Non-pigmented ciliary epithelial cell (primary cell): ENCODE results near the gene HYOU1.
"Not testable (repeated sequence)": the region's sequence is repeated elsewhere in the genome, so short reads cannot be mapped to it uniquely, and the experiment has no call there.

Experiments
- DNase-seq: peaks from one replicate; pipeline ENCODE4 v3.0.0-alpha.2; 2010; ENCODE audit warnings: low read depth

The HYOU1 gene

DNA sequence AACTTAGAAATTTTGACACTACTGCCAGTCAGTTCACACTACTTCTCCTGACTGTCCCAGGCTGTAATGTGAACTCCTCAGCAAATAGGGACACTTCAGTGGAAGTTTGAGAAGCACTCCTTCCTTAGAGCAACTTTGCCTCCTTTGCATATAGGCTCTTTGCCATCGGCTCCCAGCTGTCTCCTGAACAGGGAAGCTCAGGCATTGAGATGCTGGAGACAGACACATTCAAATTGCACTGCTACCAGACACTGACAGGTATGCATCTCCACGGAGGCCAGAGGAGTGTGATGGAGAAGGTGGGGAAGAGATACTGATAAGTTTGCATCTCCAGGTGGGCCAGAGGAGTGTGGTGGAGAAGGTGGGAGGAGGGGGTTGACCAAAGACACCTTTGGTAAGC, 37.0 kb downstream of the HYOU1 start:
- no peak for DNase-seq

DNA sequence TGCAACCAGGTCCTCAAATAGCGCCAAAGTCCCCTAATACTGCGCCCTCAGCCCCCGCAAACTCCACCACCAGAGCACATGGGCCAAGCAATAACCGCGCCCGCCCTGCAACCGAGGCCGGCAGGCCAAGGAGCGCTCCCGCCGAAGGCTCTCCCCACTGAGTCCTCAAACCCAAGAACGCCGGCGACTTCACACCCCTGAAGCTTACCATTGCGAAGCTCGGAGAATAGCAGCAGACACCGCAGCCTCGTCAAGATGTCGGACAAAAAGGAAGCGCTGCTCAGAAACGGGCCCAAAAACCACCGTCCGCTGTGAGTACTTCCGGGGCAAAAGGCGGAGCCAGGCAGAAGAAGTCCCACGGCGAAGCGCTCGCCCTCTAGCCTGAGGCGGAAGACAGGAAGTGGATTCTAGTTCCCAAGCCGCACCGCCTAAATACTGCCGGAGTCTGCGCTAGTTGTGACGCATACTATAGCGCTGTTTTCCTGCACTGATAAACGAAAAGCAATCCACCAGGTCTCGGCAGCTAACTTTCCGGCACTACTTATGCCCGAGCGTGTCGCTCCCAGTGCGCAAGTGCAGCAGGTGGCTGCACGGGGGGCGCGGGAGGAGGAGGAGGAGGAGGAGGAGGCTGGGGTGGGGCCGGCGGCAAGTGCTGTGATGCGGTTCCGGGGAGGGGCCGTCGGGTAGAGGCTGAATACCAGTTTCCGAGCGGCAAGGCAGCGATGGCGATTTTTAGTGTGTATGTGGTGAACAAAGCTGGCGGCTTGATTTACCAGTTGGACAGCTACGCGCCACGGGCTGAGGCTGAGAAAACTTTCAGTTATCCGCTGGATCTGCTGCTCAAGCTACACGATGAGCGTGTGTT, 38.7 kb downstream of the HYOU1 start, which contains the start of the genes RPS25 and TRAPPC4:
RPS25 (minus strand) TSS at position 270 of the 865 bp plus-strand sequence; CDS start at position 211, 59 bp downstream.
TRAPPC4 (plus strand) TSS at position 693 of the 865 bp plus-strand sequence; CDS start at position 723, 30 bp downstream.
- peak; percentile 70 for DNase-seq

DNA sequence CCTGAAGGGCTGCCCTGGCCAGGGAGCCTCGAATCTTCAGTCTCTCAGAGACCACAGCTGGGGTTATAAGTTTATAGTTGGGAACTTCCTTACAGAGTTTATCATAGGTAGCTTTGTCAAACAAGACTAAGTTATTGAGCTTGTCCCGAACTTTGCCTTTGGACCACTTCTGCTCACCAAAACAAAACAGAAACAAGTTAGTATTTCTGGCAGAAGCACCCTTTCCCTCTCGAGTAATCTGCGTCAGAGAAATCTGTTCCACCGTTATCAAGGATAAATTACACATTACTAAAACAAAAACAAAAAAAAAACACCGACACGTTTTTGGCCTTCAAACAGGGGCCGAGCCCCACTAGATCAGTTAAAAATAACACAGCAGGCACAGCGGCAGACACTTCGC, 39.6 kb downstream of the HYOU1 start:
- not testable (repeated sequence) for DNase-seq

DNA sequence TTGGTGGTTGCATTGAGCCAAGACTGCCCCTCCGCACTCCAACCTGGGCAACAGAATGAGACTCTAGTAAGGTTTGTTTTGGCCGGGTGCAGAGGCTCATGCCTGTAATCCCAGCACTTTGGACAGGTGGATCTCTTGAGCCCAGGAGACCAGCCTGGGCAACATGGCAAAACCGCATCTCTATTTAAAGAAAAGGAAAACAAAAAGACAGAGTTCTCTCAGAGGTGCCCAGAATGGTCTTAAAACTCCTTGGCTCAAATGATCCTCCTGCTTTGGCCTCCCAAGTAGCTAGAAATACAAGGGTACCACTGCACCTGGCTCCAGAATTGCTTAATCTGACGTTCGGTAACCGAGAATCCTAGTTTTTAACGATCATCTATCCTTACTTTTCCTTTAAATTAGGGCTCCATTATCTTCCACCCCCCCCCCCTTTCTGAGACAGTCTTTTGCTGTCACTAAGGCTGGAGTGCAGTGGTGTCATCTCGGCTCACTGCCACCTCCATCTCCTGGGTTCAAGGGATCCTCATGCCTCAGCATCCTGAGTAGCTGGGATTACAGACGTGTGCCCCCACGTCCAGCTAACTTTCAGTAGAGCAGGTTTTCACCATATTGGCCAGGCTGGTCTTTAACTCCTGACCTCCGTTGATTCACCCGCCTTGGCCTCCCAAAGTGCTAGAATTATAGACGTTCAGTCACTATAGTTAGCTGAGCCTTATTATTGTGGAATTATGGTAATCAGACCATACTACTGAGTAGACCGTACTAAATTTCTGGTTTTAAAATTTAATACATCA, 40.6 kb downstream of the HYOU1 start:
- no peak for DNase-seq

DNA sequence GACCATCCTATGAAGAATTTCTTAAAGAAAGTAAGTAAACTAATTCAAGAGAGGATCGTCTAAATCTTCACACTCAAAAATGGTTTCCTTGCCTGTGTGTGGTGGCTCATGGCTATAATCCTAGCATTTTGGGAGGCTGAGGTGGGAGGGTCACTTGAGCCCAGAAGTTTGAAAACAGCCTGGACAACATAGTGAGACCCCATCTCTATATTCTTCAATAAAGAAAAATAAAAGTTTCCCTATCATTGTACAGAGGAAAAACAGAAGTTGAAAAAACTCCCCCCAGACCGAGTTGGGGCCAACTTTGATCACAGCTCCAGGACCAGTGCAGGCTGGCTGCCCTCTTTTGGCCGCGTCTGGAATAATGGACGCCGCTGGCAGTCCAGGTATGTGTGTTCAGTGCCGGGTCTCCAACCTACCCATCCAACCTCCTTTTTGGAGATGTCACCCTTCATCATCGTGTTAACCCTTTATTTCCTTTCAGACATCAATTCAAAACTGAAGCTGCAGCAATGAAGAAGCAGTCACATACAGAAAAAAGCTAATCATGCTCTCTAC, 41.9 kb downstream of the HYOU1 start:
- DNase-seq, result no peak

DNA sequence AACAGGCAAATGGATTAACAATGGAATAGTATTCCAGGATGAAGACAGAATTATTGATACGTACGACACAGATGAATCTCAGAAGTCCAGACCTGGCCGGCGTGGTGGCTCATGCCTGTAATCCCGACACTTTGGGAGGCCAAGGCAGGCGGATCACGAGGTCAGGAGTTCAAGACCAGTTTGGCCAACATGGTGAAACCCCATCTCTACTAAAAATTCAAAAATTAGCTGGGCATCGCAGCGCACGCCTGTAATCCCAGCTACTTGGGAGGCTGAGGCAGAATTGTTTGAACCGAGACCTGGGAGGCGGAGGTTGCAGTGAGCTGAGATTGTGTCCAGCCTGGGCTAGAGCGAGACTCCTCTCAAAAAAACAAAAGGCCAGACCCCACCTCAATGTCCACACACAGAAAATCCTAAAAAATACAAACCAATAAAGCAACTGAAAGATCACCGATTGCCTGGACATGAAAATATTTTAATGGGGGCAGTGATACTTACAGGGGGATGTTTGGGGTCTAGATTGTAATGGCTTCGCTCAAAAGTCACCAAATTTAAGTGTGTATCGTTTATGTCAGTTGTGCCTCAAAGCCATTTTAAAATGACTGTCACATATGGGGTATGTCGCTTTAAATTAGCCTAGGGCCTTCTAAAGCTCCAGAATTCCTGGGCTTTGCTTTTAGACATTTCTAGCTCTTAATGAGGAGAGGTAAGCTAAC, 42.6 kb downstream of the HYOU1 start:
- no peak for DNase-seq

DNA sequence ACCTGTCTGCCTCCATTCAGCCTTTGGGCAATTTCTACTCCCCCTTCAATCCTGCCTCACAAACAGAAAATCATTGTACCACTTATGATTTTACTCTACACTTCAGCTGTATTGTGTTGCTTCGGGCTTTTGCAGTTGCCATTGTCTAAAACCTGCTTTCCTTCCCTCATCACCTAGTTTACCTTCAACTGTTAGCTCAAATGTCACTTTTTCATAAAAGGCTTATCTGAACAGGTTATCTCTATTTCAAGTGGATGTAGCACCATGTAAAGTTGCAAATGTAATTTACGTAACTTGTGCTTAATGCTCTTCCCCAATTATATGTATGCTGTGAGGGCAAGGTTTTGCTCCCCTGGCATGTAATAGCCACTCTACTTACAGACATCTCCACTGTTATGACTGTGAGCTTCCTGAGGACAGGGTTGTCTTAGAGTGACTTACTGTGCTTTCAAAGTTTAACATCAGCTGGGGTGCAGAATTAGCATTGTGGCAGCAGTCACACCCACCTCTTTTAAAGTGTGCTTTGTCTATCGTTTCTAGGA, 44.3 kb downstream of the HYOU1 start:
- DNase-seq, result no peak

DNA sequence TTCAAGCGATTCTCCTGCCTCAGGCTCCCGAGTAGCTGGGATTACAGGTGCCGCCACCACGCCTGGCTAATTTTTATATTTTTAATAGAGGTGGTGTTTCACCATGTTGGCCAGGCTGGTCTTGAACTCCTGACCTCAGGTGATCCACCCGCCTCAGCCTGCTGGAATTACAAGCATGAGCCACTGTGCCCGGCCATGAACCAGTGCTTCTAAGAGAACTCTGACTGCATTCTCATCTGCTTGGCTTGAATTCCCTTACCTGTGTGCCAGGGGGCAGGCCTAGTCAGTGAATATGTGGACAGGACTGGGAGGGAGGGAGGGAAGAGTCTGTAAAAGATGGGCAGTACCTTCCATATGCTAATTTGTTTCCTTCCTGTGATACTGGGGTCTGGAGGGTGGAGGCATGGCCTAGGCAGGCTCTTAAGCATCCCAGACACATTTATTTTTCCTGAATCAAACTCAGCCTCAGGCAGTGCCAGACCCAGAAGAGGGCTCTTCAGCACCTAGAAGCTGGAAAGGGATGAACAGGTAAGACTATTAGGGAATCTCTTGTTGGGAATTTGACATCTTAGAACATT, 45.4 kb downstream of the HYOU1 start:
- DNase-seq, result no peak

DNA sequence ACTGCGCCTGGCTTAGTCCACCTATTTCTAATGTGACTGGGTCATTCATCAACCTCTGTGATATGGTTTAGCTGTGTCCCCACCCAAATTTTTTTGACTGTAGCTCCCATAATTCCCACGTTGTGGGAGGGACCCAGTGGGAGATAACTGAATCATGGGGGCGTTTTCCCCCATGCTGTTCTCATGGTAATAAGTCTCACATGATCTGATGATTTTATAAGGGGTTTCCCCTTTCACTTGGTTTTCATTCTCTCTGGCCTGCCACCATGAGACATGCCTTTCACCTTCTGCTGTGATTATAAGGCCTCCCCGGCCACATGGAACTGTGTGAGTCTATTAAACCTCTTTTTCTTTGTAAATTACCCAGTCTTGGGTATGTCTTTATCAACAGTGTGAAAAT, 50.3 kb downstream of the HYOU1 start:
- DNase-seq, result no peak

DNA sequence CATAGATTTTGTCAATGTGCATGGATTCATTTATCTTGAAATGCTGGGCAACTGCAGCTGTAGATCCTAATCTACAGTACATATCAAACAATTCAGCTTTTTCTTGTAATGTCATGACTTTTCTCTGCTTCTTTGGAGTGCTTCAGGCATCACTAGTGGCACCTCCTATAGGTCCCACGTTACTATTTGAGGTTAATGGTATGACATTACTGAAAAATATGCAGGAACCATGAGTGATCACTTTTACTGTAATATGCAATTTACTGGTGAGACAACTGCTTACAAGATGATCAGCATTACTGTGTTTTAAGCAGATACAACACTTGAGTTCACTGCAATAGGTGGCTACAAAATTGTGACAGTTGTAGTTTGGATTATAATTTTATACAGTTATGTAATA, 56.1 kb downstream of the HYOU1 start:
- no peak for DNase-seq

DNA sequence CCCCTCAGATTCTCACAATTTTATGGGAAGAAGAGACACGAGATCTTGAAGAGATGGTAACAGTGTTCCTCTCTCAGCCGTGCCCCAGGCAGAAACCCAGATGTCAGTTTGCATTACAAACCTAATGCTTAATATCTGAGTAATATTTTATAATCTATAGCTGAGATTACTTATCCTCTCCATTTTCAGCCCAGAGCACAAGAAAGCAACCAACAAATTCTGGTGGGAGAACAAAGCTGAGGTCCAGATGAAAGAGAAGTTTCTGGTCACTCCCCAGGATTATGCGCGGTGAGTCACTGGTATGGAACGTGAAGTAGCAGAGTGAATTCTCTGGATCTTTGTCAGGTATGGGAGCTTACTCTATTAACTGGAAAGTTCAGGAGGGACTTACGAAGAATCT, 58.2 kb downstream of the HYOU1 start:
- peak; percentile 61 for DNase-seq

DNA sequence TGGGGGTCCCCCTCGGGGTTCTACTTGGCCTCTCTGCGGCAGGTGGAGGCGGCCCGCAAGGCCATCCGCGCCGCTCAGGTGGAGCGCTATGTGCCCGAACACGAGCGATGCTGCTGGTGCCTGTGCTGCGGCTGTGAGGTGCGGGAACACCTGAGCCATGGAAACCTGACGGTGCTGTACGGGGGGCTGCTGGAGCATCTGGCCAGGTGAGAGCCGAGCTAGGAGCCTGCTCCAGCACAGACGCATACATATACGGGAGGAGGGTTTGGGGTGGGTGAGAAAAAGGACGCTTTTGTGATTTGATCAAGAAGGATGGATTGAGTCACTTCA, 58.7 kb downstream of the HYOU1 start:
- DNase-seq, result no peak

DNA sequence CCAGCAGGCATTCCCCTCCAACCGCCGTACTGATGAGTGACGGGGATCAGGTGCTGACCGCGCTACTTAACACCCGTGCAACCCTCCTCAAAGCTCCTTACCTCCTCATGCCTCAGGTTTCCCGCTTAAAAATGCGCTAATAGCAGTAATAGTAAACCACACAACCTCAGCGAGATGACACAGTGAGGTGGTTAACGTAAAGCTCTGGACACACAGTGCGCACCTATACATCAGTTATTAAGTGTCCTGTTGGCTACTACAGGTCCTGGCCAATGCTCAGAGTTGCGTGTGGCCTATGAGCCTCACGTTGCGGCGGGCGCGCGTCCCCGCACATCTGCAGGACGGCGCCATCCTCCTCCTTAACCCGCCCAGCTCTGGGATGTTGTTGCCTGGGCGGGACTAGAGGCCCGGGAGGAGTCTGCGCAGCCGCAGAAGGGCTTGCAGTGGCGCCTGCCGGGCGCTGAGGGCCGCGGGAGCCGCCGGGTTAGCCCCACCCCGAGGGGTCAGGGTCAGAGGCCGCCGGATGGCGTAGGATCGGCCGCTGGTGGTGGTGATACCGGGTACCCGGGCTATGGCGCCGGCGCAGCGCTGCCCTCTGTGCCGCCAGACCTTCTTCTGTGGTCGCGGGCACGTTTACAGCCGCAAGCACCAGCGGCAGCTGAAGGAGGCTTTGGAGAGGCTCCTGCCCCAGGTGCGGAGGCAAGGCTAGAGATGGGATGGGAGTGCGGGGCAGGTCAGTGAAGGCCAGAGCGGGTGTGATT, 59.2 kb downstream of the HYOU1 start, which contains the start of gene CENATAC:
CENATAC (plus strand) TSS at position 512 of the 761 bp plus-strand sequence; CDS start at position 572, 60 bp downstream.
- no peak for DNase-seq

DNA sequence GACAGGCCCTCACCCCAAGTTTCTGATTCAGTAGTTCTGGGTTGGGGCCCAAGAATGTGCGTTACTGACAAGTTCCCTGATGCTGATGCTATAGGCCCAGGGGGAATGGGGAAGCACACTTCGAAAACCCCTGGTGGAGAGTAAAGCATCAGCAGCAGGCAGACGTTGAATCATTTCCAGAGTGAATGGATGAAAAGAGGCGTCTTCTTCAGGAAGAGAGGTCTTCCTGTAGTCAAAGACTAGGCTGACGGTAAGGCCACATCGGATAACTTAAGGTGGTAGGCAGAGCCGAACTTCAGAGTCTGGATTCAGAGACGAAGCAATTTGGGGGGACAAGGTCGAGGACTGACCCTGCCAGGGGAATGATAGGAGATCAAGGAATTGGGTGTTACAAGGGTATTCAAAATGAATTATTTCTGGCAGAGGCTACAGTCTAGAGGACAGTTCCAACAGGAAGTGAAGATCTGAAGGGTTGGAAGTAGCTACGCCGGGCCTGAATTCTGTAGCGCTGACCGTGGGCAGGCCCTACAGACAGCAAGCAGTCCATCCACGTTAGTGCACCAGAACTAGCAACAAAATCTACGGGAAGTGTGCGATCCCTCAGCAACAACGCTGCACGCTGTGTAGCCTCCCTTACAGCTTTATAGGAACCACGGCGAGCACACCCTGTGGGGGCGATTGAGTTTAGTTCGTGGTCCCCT, 59.9 kb downstream of the HYOU1 start:
- no peak for DNase-seq
